GM12865 (cell line): Measurements from ENCODE around the gene GOLPH3.

Experiments used
- DNase-seq: peaks from one replicate; pipeline ENCODE4 v3.0.0; 2010; ENCODE audit warnings: low read depth
- H3K4me3 ChIP-seq: 2 replicates; pipeline ENCODE4 v1.5.1; 2011; ENCODE audit warnings: mild to moderate bottlenecking, low read depth, low read length, control low read depth
- CTCF ChIP-seq: IDR thresholded peaks from 2 replicates; pipeline ENCODE4 v1.5.1; 2011; ENCODE audit warnings: low read length, control low read depth, low read depth, inconsistent platforms; ENCODE audit not compliant: insufficient read depth; ENCODE audit errors: missing control alignments

GOLPH3 gene

GRCh38 chr5:32110111-32110696, 63.9 kb downstream of the GOLPH3 start:
- H3K4me3 ChIP-seq, result no peak overlapping the region
- no peak for TF ChIP-seq CTCF
- DNase-seq, result no peak

GRCh38 chr5:32109236-32109635, 64.9 kb downstream of the GOLPH3 start:
- no peak for TF ChIP-seq CTCF
- no peak for DNase-seq
- H3K4me3 ChIP-seq, result no peak overlapping the region

GRCh38 chr5:32108167-32108566, 66.0 kb downstream of the GOLPH3 start:
- TF ChIP-seq CTCF, result no peak
- no peak overlapping the region for H3K4me3 ChIP-seq
- no peak for DNase-seq

GRCh38 chr5:32107291-32107690, 66.8 kb downstream of the GOLPH3 start:
- no peak for DNase-seq
- TF ChIP-seq CTCF, result no peak
- H3K4me3 ChIP-seq, result no peak overlapping the region

GRCh38 chr5:32103521-32103920, 70.6 kb downstream of the GOLPH3 start:
- no peak for DNase-seq
- TF ChIP-seq CTCF, result no peak

GRCh38 chr5:32102254-32102986, 71.7 kb downstream of the GOLPH3 start:
- DNase-seq, result no peak
- TF ChIP-seq CTCF, result no peak
- H3K4me3 ChIP-seq, result no peak overlapping the region

More at GRCh38 chr5:32103521-32103920, 70.6 kb downstream of the GOLPH3 start:
- H3K4me3 ChIP-seq, result no peak overlapping the region
